Motor neuron (in vitro differentiated cells): ENCODE data around the gene CLEC5A. TPM values are rescaled to one million over a fixed set of nuclear protein-coding genes. Genes with fewer than 3 reads are reported as not detected.
"Not testable (repeated sequence)": the region's sequence is repeated elsewhere in the genome, so short reads cannot be mapped to it uniquely, and the experiment has no call there.

ENCODE experiments used
- ATAC-seq, 8 experiments: fragments of 200-7000 bp; cut with Tn5 transposase; replicated peaks in 6 of 8; 2 replicates each; pipeline ENCODE4 v1.8.0; 2021; ENCODE audit warnings: mild to moderate bottlenecking in 8 of 8, moderate library complexity in 8 of 8
- H3K27ac ChIP-seq, 2 donors: fragments of 250-450 bp; sonication (Bioruptor Pico); 2 replicates each; pipeline ENCODE4 v1.9.0; 2021; ENCODE audit warnings: antibody characterized with exemption in 2 of 2, mild to moderate bottlenecking in 2 of 2, moderate library complexity in 1 of 2
- H3K4me1 ChIP-seq, 2 donors: fragments of 250-450 bp; sonication (Bioruptor Pico); replicated peaks in 1 of 2; 2 replicates each; pipeline ENCODE4 v1.6.1; 2021; ENCODE audit warnings: antibody characterized with exemption in 2 of 2, mild to moderate bottlenecking in 2 of 2, moderate library complexity in 1 of 2
- H3K4me3 ChIP-seq, 5 donors: fragments of 250-450 bp; sonication (Bioruptor Pico); 2 replicates each; pipeline ENCODE4 v1.9.0; 2021; ENCODE audit warnings: antibody characterized with exemption in 5 of 5, mild to moderate bottlenecking in 5 of 5, moderate library complexity in 4 of 5
- WGBS, 10 experiments: fragments of 450-650 bp; shearing (Covaris generic); methylation state at CpG; one replicate each; pipeline ENCODE4 v1.0.0; 2022; 5-methylcytosine and 5-hydroxymethylcytosine counted together
- in situ Hi-C, 9 experiments: fragments of 400-800 bp; cut with MboI; loops; one replicate each; pipeline ENCODE4 v1.15.0; 2021; ENCODE audit warnings: low sequenced_read_pairs in 9 of 9, low pct_unique_long_range_greater_than_20kb in 2 of 9; ENCODE audit not compliant: unreplicated experiment in 9 of 9
- total RNA-seq, 8 experiments: library from RNA; unstranded; fragments of 300-600 nt; gene quantifications; 2 replicates each; pipeline versions ENCODE4 v1.2.3 to v1.2.4, GENCODE V29; 2022

The CLEC5A gene
- total RNA-seq, 8 experiments from 2014 or later: 0.04 to 0.63 (median 0.38) TPM; not detected in 1

GRCh38 chr7:141944811-141945210 lies 2.0 kb downstream of the CLEC5A start:
- no peaks in the 10 kb centered on the region for H3K4me1 ChIP-seq
- no peak for ATAC-seq
- no peak overlapping the region for H3K4me3 ChIP-seq
- no peak overlapping the region for H3K27ac ChIP-seq
- in situ Hi-C loops: no loop called here
- WGBS, 10 experiments: 0 to 100% (median 77%) methylated on average over 2 to 3 of the region's 3 CpGs; no CpG with 5 or more reads in 1 of the 10 experiments

GRCh38 chr7:141943846-141944245 lies 2.9 kb downstream of the CLEC5A start:
- H3K4me1 ChIP-seq: no peaks in the 10 kb centered on the region
- H3K4me3 ChIP-seq: no peak overlapping the region
- WGBS, 10 experiments: 0 to 67% (median 0%) methylated on average over 1 of the region's 1 CpG; no CpG with 5 or more reads in 4 of the 10 experiments
- in situ Hi-C loops: no loop called here
- no peak overlapping the region for H3K27ac ChIP-seq
- ATAC-seq: no peak

GRCh38 chr7:141941075-141941474 lies 5.7 kb downstream of the CLEC5A start:
- WGBS, 10 experiments: 0 to 100% (median 87%) methylated on average over 2 to 3 of the region's 3 CpGs; no CpG with 5 or more reads in 1 of the 10 experiments
- in situ Hi-C loops: no loop called here
- H3K4me3 ChIP-seq: no peak overlapping the region
- no peaks in the 10 kb centered on the region for H3K4me1 ChIP-seq
- H3K27ac ChIP-seq: no peak overlapping the region
- ATAC-seq: no peak

GRCh38 chr7:141930211-141930610 lies 16.6 kb downstream of the CLEC5A start:
- Histone ChIP-seq H3K4me3 (no peak overlapping the region), H3K27ac (no peak overlapping the region), H3K4me1 (no peaks in the 10 kb centered on the region)
- WGBS, 10 experiments: 0 to 89% (median 80%) methylated on average over 1 to 4 of the region's 5 CpGs; no CpG with 5 or more reads in 3 of the 10 experiments
- no peak for ATAC-seq
- in situ Hi-C loops: no loop called here

DNA sequence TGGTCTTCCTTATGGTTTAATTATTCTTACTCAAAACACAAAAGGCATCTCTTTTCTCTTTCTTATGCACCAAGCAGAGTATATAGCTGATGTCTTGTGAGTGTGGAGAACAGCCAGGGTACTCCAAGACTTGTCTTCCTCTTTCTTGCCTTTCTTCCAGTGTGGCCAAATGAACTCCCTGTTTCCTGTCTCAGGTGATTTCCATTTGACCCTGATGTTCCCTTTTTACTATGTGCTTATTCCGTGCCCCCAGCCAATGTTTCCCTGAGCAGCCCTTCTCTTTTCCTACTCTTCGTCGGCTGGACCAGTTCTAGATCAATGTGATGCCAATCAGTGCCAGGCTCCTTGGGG lies 18.0 kb downstream of the CLEC5A start:
- WGBS, 10 experiments: 0 to 91% (median 47%) methylated on average over 1 to 3 of the region's 3 CpGs; no CpG with 5 or more reads in 2 of the 10 experiments
- no peaks in the 10 kb centered on the region for H3K4me1 ChIP-seq
- no peak overlapping the region for H3K27ac ChIP-seq
- ATAC-seq: no peak
- H3K4me3 ChIP-seq: no peak overlapping the region
- in situ Hi-C loops: no loop called here

GRCh38 chr7:141928146-141928844 lies 18.5 kb downstream of the CLEC5A start:
- Histone ChIP-seq H3K4me1 (no peaks in the 10 kb centered on the region), H3K4me3 (no peak overlapping the region), H3K27ac (no peak overlapping the region)
- in situ Hi-C loops: no loop called here
- ATAC-seq: no peak
- whole genome bisulfite sequencing, 10 experiments: 0 to 100% (median 80%) methylated on average over 1 to 2 of the region's 2 CpGs; no CpG with 5 or more reads in 3 of the 10 experiments

DNA sequence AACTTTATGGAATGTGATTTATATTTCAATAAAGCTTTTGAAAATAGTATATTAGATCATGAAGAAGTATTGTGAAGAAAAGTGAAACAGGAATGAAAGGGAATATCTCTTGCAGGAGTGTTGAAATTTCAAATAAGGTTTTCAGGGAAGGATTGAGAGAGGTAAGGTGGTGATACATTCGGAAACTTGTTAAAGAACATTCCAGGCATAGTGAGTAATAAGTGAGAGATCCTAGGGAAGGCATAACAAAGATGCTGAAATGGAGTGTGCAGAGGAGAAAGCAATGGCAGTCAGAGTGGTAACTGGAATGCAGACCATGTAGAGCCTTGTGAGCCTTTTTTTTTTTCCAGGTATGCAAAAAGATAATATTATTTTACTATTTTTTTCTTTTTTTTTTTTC lies 26.5 kb downstream of the CLEC5A start:
- in situ Hi-C loops: no loop called here
- no peaks in the 10 kb centered on the region for H3K4me1 ChIP-seq
- no peak overlapping the region for H3K27ac ChIP-seq
- ATAC-seq: no peak
- no peak overlapping the region for H3K4me3 ChIP-seq
- 0 to 82% (median 50%) methylated on average over 1 of the region's 1 CpG; no CpG with 5 or more reads in 1 of the 10 experiments for WGBS, 10 experiments

DNA sequence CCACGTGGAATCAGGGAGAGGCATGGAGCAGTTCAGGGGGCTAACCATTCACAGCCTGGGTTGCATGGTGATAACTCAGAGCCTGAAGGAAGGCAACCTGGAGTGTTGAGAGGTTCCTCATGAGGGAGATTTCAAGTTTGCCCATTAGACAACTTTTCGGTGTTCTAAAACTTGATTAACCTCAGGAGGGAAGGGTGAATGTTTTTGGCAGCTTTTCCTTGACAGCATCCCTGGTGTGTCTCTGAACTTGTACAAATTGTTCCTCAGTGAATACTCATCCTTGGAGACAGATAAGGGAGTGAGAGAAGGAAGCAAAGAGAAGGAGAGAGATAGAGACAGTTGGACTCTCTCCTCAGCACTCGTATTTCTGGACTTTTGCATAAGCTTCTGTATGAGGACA lies 30.7 kb downstream of the CLEC5A start, which contains the start of gene OR9A4:
Gene OR9A4, plus strand, starts transcription at position 301 of the 400 bp plus-strand sequence. CDS start 2,477 bp downstream, outside the sequence.
- Histone ChIP-seq H3K4me3 (no peak within 1 kb of the TSS), H3K27ac (no peak within 1 kb of the TSS), H3K4me1 (no peaks in the 10 kb centered on the region)
- no peak for ATAC-seq
- in situ Hi-C loops: no loop called here
- WGBS, 10 experiments: 0 to 100% (median 81%) methylated on average over 1 to 3 of the region's 3 CpGs; no CpG with 5 or more reads in 2 of the 10 experiments

GRCh38 chr7:141915565-141915964 lies 31.2 kb downstream of the CLEC5A start:
- ATAC-seq: no peak
- no peak overlapping the region for H3K4me3 ChIP-seq
- no peaks in the 10 kb centered on the region for H3K4me1 ChIP-seq
- 0 to 100% (median 71%) methylated on average over 1 to 2 of the region's 2 CpGs; no CpG with 5 or more reads in 2 of the 10 experiments for WGBS, 10 experiments
- in situ Hi-C loops: no loop called here
- H3K27ac ChIP-seq: no peak overlapping the region

DNA sequence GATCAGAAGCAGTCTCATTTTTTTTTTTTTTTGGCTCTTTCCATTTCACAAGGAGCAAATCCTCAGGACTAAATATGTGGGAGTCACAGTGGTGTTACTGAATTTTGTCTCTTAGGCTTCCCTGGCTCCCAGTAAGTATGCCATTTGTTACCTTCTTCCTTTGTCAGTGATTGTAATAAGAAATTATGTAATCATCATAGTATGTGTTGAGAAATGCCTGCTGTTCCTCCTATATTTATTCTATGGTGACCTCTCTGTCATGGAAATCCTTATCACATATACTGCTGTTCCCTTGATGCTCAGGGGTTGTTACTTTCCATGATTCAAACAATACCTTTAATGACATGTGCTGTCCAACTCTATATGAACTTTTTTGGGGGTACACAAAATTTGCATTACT lies 35.4 kb downstream of the CLEC5A start:
- Histone ChIP-seq H3K27ac (no peak overlapping the region), H3K4me1 (no peaks in the 10 kb centered on the region), H3K4me3 (no peak overlapping the region)
- in situ Hi-C loops: no loop called here
- no peak for ATAC-seq

DNA sequence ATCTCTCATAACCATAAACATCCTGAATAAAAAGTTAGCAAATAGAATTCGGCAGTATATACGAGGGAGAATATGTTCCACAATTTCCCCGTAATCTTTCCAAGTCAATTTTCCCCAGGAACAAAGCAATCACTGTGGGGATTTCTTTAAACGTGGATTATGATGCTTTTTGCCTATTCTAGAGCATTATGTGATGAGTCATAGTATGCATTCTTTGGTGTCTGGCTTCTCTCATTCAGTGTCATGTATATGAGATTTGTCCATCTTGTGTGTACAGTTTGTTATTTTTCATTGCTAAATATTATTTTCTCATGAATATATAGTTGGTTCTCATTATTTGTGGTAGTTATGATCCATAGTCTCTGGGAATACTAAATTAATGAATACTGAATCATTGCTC lies 40.5 kb downstream of the CLEC5A start:
- no peak overlapping the region for H3K4me3 ChIP-seq
- ATAC-seq: no peak
- WGBS, 10 experiments: 13 to 94% (median 80%) methylated on average over 1 to 4 of the region's 4 CpGs; no CpG with 5 or more reads in 1 of the 10 experiments
- no peaks in the 10 kb centered on the region for H3K4me1 ChIP-seq
- H3K27ac ChIP-seq: no peak overlapping the region
- in situ Hi-C loops: no loop called here

- H3K27ac ChIP-seq, H3K4me1 ChIP-seq, H3K4me3 ChIP-seq, ATAC-seq, in situ Hi-C loops: not testable (repeated sequence)
- WGBS, 10 experiments: no CpG with 5 or more reads among the region's 3 CpGs
These were observed 47.4 kb downstream of the CLEC5A start for GRCh38 chr7:141899366-141899765.

DNA sequence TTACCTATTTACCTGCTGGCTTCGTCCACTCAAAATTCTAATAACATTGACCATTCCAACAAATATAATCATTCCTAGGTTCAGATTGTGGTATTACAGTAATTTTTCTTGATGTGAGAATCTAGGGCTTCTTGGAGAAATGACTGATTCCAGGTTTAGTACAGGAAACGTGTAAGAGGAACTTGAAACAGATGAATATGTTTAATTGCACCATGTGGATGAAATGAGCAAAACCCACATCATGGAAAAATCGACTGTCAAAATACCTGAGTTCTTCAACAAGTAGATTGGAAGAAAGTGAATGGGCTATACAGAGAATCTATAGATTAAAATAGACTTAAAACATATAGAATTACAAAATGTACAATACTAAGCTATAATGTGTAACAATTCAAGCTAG lies 55.4 kb downstream of the CLEC5A start:
- no peak overlapping the region for H3K4me3 ChIP-seq
- no peak overlapping the region for H3K27ac ChIP-seq
- no peaks in the 10 kb centered on the region for H3K4me1 ChIP-seq
- in situ Hi-C loops: no loop called here
- 0 to 90% (median 61%) methylated on average over 2 to 3 of the region's 3 CpGs for WGBS, 10 experiments
- ATAC-seq: no peak

GRCh38 chr7:141889321-141889720 lies 57.5 kb downstream of the CLEC5A start:
- 50 to 100% (median 86%) methylated on average over 1 of the region's 1 CpG; no CpG with 5 or more reads in 5 of the 10 experiments for WGBS, 10 experiments
- peak in 1 of 8 experiments; percentile 31 for ATAC-seq
- Histone ChIP-seq H3K4me1 (no peaks in the 10 kb centered on the region), H3K4me3 (no peak overlapping the region), H3K27ac (no peak overlapping the region)
- in situ Hi-C loops: no loop called here
